HepG2 (cell line): ENCODE data around the gene SBSN.

Experiments used
- DRAP1 ChIP-seq: IDR thresholded peaks from 2 replicates; pipeline ENCODE4 v1.6.1; 2016; ENCODE audit warnings: missing genetic modification reagents, missing compliant biosample characterization
- MED13 ChIP-seq: sonication (generic); formaldehyde crosslinking; IDR thresholded peaks from 2 replicates; pipeline ENCODE4 v1.5.0; 2020; ENCODE audit warnings: missing genetic modification reagents
- MYNN ChIP-seq: sonication (generic); formaldehyde crosslinking; IDR thresholded peaks from 2 replicates; pipeline ENCODE4 v1.4.0; 2020; ENCODE audit warnings: mild to moderate bottlenecking, low read depth, missing genetic modification reagents
- PRDM10 ChIP-seq: sonication (generic); formaldehyde crosslinking; IDR thresholded peaks from 2 replicates; pipeline ENCODE4 v1.4.0; 2020; ENCODE audit warnings: low read depth, missing genetic modification reagents
- REST ChIP-seq, 2 experiments: IDR thresholded peaks; 2 replicates each; pipeline ENCODE4 v1.6.1; 2011 to 2012; ENCODE audit warnings: low read length in 2 of 2, borderline replicate concordance in 1 of 2, low read depth in 1 of 2, mild to moderate bottlenecking in 1 of 2, moderate library complexity in 1 of 2
- SIN3B ChIP-seq: fragments of 150-350 bp; IDR thresholded peaks from 2 replicates; pipeline ENCODE4 v1.6.1; 2014; ENCODE audit warnings: low read length
- ZNF703 ChIP-seq: sonication (generic); formaldehyde crosslinking; IDR thresholded peaks from 2 replicates; pipeline ENCODE4 v1.5.1; 2020; ENCODE audit warnings: missing genetic modification reagents, mild to moderate bottlenecking, moderate library complexity, borderline replicate concordance
- ZSCAN21 ChIP-seq: sonication (generic); formaldehyde crosslinking; IDR thresholded peaks from 2 replicates; pipeline ENCODE4 v1.8.0; 2022; ENCODE audit warnings: mild to moderate bottlenecking, missing genetic modification reagents, moderate library complexity, borderline replicate concordance

DNA sequence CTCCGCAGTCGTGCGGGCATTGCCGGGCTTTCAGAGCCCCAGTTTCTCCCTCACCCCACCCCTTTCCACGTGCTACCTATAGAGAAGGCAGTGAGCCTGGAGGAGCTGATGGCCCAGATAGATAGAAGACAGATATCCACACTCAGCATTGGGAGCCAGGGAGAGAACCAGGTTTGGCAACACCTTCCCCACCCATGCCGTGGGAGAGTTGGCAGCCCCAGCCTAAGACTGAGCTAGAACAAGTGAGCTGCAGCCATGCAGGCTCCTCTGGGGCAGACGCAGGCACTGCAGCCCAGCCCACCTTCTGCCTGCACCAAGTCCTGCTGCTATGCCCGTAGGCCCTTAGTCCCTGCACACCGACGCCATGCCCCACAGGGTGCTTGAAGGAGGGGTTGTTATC, 27.5 kb downstream of the SBSN start:
- TF ChIP-seq MYNN (no peak), ZSCAN21 (CRISPR knock-in tag) (no peak), MED13 (no peak), DRAP1 (no peak), PRDM10 (CRISPR knock-in tag) (no peak), SIN3B (no peak), ZNF703 (CRISPR knock-in tag) (no peak), REST (IDR thresholded peaks at IDR 0.05; ENCODE audit: borderline replicate concordance in 1 of 2, low read depth in 1 of 2, low read length in 2 of 2) (no peak)
